ENCODE data around the gene PTK7. TPM values are rescaled to one million over a fixed set of nuclear protein-coding genes. Genes with fewer than 3 reads are reported as not detected.

The PTK7 gene
- total RNA-seq, 1 donor from 2014 or later, result 68.0 TPM

- Histone ChIP-seq H3K36me3 (no peaks in the 10 kb centered on the region), H3K27ac (no peak overlapping the region), H3K9ac (no peak overlapping the region), H2AFZ (replicated peaks) (no peak overlapping the region), H4K20me1 (ENCODE audit: low read depth) (no peaks in the 10 kb centered on the region), H3K4me3 (no peak overlapping the region), H3K9me3 (ENCODE audit: low read depth) (no peaks in the 10 kb centered on the region), H3K27me3 (no peaks in the 10 kb centered on the region), H3K4me1 (no peaks in the 10 kb centered on the region), H3K79me2 (ENCODE audit: low read depth) (no peaks in the 10 kb centered on the region), H3K4me2 (no peak overlapping the region), H3F3A (ENCODE audit: low read depth) (no peaks in the 10 kb centered on the region)
- H3K4me3 Mint-ChIP-seq, result no peak overlapping the region
- peak overlapping the region; percentile 64 for H3K27ac Mint-ChIP-seq
- H3K36me3 Mint-ChIP-seq, result peaks cover 4% of the 10 kb centered on the region
- H3K27me3 Mint-ChIP-seq (ENCODE audit: insufficient read depth, low read depth), result peaks cover 5% of the 10 kb centered on the region
- peaks cover 19% of the 10 kb centered on the region for H3K4me1 Mint-ChIP-seq
- no peaks in the 10 kb centered on the region for H3K9me3 Mint-ChIP-seq
- DNase-seq (ENCODE audit: low spot score), result no peak
- TF ChIP-seq EZH2 (IDR thresholded peaks at IDR 0.05), result no peak
- no peak for TF ChIP-seq EZH2phosphoT487 (IDR thresholded peaks at IDR 0.05)
Measured at GRCh38 chr6:43150051-43150751, 74.1 kb downstream of the PTK7 start.

- Mint-ChIP-seq H3K27ac (no peak overlapping the region), H3K9me3 (no peaks in the 10 kb centered on the region), H3K4me3 (no peak overlapping the region), H3K36me3 (peaks cover 2% of the 10 kb centered on the region), H3K27me3 (ENCODE audit: insufficient read depth, low read depth) (no peaks in the 10 kb centered on the region), H3K4me1 (no peaks in the 10 kb centered on the region)
- no peak overlapping the region for H3K9ac ChIP-seq
- DNase-seq (ENCODE audit: low spot score), result no peak
- no peaks in the 10 kb centered on the region for H4K20me1 ChIP-seq (ENCODE audit: low read depth)
- H3K36me3 ChIP-seq, result no peaks in the 10 kb centered on the region
- no peaks in the 10 kb centered on the region for H3K4me1 ChIP-seq
- no peak overlapping the region for H3K27ac ChIP-seq
- H3K9me3 ChIP-seq (ENCODE audit: low read depth), result no peaks in the 10 kb centered on the region
- peaks cover 6% of the 10 kb centered on the region for H3F3A ChIP-seq (ENCODE audit: low read depth)
- TF ChIP-seq CTCF (IDR thresholded peaks at IDR 0.05) (no peak), EZH2 (IDR thresholded peaks at IDR 0.05) (no peak), EZH2phosphoT487 (IDR thresholded peaks at IDR 0.05) (no peak)
- H3K79me2 ChIP-seq (ENCODE audit: low read depth), result no peaks in the 10 kb centered on the region
- no peak overlapping the region for H2AFZ ChIP-seq (replicated peaks)
- no peak overlapping the region for H3K4me2 ChIP-seq
- H3K27me3 ChIP-seq, result no peaks in the 10 kb centered on the region
- no peak overlapping the region for H3K4me3 ChIP-seq
Measured at GRCh38 chr6:43159599-43159998, 83.5 kb downstream of the PTK7 start.

- peaks cover 2% of the 10 kb centered on the region for H3K27me3 Mint-ChIP-seq (ENCODE audit: insufficient read depth, low read depth)
- Histone ChIP-seq H4K20me1 (ENCODE audit: low read depth) (no peaks in the 10 kb centered on the region), H3K36me3 (no peaks in the 10 kb centered on the region), H3K27me3 (no peaks in the 10 kb centered on the region), H3F3A (ENCODE audit: low read depth) (peaks cover 14% of the 10 kb centered on the region), H3K4me2 (no peak overlapping the region), H3K9me3 (ENCODE audit: low read depth) (no peaks in the 10 kb centered on the region), H3K4me3 (no peak overlapping the region), H3K27ac (no peak overlapping the region), H3K4me1 (no peaks in the 10 kb centered on the region), H2AFZ (replicated peaks) (no peak overlapping the region), H3K79me2 (ENCODE audit: low read depth) (no peaks in the 10 kb centered on the region), H3K9ac (no peak overlapping the region)
- H3K4me3 Mint-ChIP-seq, result no peak overlapping the region
- H3K27ac Mint-ChIP-seq, result no peak overlapping the region
- TF ChIP-seq CTCF (IDR thresholded peaks at IDR 0.05) (no peak), EZH2phosphoT487 (IDR thresholded peaks at IDR 0.05) (no peak), EZH2 (IDR thresholded peaks at IDR 0.05) (no peak)
- peaks cover 2% of the 10 kb centered on the region for H3K36me3 Mint-ChIP-seq
- peaks cover 6% of the 10 kb centered on the region for H3K4me1 Mint-ChIP-seq
- DNase-seq (ENCODE audit: low spot score), result no peak
- H3K9me3 Mint-ChIP-seq, result no peaks in the 10 kb centered on the region
Measured at GRCh38 chr6:43163899-43164298, 87.8 kb downstream of the PTK7 start.

- peaks cover 16% of the 10 kb centered on the region for H3K4me1 ChIP-seq
- peak overlapping the region; percentile 92 for H3K4me3 Mint-ChIP-seq
- peaks cover 32% of the 10 kb centered on the region for H4K20me1 ChIP-seq (ENCODE audit: low read depth)
- no peaks in the 10 kb centered on the region for H3K9me3 ChIP-seq (ENCODE audit: low read depth)
- peak overlapping the region; percentile 100 for H3K27ac Mint-ChIP-seq
- H3F3A ChIP-seq (ENCODE audit: low read depth), result peaks cover 41% of the 10 kb centered on the region
- H3K27me3 ChIP-seq, result no peaks in the 10 kb centered on the region
- H3K9me3 Mint-ChIP-seq, result no peaks in the 10 kb centered on the region
- no peaks in the 10 kb centered on the region for H3K36me3 ChIP-seq
- no peak for TF ChIP-seq EZH2 (IDR thresholded peaks at IDR 0.05)
- TF ChIP-seq EZH2phosphoT487 (IDR thresholded peaks at IDR 0.05), result peak; percentile 23
- H3K4me3 ChIP-seq, result peak overlapping the region; percentile 65
- H3K36me3 Mint-ChIP-seq, result peaks cover 6% of the 10 kb centered on the region
- peak overlapping the region; percentile 66 for H2AFZ ChIP-seq (replicated peaks)
- H3K9ac ChIP-seq, result peak overlapping the region; percentile 72
- DNase-seq (ENCODE audit: low spot score), result peak; percentile 55
- peak overlapping the region; percentile 96 for H3K27ac ChIP-seq
- H3K4me1 Mint-ChIP-seq, result peaks cover 38% of the 10 kb centered on the region
- H3K4me2 ChIP-seq, result peak overlapping the region; percentile 87
- H3K79me2 ChIP-seq (ENCODE audit: low read depth), result peaks cover 33% of the 10 kb centered on the region
- H3K27me3 Mint-ChIP-seq (ENCODE audit: insufficient read depth, low read depth), result peaks cover 3% of the 10 kb centered on the region
Measured at GRCh38 chr6:43170417-43170930, 94.4 kb downstream of the PTK7 start.

Data from neural progenitor cell (in vitro differentiated cells).